BJ (cell line): ENCODE data around the gene TIGD6. TPM values are rescaled to one million over a fixed set of nuclear protein-coding genes. Genes with fewer than 3 reads are reported as not detected.
"Not testable (repeated sequence)": the region's sequence is repeated elsewhere in the genome, so short reads cannot be mapped to it uniquely, and the experiment has no call there.

Experiments
- CTCF ChIA-PET: fragments of 350-600 bp; formaldehyde crosslinking; extraction: SDS; loops from one replicate; lab custom pipeline; 2021; ENCODE audit warnings: antibody characterized with exemption, inconsistent platforms; lab: Yijun Ruan, JAX
- POLR2A ChIA-PET: fragments of 300-600 bp; sonication (Branson Sonifier 250); formaldehyde crosslinking; extraction: SDS; loops from one replicate; lab custom pipeline; 2021; ENCODE audit warnings: antibody characterized with exemption; lab: Charles Lee
- DNase-seq: peaks from one replicate; pipeline ENCODE4 v3.0.0-alpha.2; 2011; ENCODE audit warnings: low read depth
- H3K27me3 ChIP-seq: 2 replicates; pipeline ENCODE4 v1.6.0; 2011; ENCODE audit warnings: low read length; ENCODE audit not compliant: control insufficient read depth, insufficient read depth
- H3K36me3 ChIP-seq: 2 replicates; pipeline ENCODE4 v1.5.1; 2011; ENCODE audit warnings: low read length; ENCODE audit not compliant: control insufficient read depth, insufficient read depth
- H3K4me3 ChIP-seq: 2 replicates; pipeline ENCODE4 v1.5.1; 2011; ENCODE audit warnings: low read depth, mild to moderate bottlenecking, control low read depth, low read length
- polyA plus RNA-seq: library from polyadenylated mRNA; depleted of rRNA; stranded (reverse); fragments of >200 nt; gene quantifications from 2 replicates; pipeline ENCODE4 v1.2.3, GENCODE V29; 2011; rRNA removed
- TF ChIP-seq, protein P1 (sequence below): IDR thresholded peaks from 2 replicates; pipeline ENCODE4 v1.5.1; 2011; ENCODE audit warnings: low read depth, mild to moderate bottlenecking, control low read depth, inconsistent platforms, low read length, moderate library complexity; ENCODE audit not compliant: insufficient read depth

The TIGD6 gene
- polyA plus RNA-seq, 1 experiment, result 4.6 TPM

- no peaks in the 10 kb centered on the region for H3K36me3 ChIP-seq
- no peak within 1 kb of the TSS for H3K4me3 ChIP-seq
- TF ChIP-seq, protein P1, sequence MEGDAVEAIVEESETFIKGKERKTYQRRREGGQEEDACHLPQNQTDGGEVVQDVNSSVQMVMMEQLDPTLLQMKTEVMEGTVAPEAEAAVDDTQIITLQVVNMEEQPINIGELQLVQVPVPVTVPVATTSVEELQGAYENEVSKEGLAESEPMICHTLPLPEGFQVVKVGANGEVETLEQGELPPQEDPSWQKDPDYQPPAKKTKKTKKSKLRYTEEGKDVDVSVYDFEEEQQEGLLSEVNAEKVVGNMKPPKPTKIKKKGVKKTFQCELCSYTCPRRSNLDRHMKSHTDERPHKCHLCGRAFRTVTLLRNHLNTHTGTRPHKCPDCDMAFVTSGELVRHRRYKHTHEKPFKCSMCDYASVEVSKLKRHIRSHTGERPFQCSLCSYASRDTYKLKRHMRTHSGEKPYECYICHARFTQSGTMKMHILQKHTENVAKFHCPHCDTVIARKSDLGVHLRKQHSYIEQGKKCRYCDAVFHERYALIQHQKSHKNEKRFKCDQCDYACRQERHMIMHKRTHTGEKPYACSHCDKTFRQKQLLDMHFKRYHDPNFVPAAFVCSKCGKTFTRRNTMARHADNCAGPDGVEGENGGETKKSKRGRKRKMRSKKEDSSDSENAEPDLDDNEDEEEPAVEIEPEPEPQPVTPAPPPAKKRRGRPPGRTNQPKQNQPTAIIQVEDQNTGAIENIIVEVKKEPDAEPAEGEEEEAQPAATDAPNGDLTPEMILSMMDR, result no peak
- no peak for DNase-seq
- ChIA-PET POLR2A (no interaction called here), CTCF (interaction anchor here (1.0 to 8.4 kb wide), 2 partner anchors 14 to 90 kb away, joined by 3 to 43 read pairs; partner anchors contain the start of gene SLC26A2)
- H3K27me3 ChIP-seq, result no peaks in the 10 kb centered on the region
Measured at GRCh38 chr5:149944666-149945065, 55.8 kb downstream of the TIGD6 start, which contains the start of gene PDE6A. TSS of gene PDE6A (minus strand) at chr5:149944793. CDS start at chr5:149944673, 120 bp downstream.

GRCh38 chr5:149943177-149943949, 57.1 kb downstream of the TIGD6 start:
- CTCF ChIA-PET, result interaction anchor here (1.0 to 8.4 kb wide), 2 partner anchors 15 to 89 kb away, joined by 3 to 43 read pairs; partner anchors contain the start of gene SLC26A2
- H3K36me3 ChIP-seq, H3K27me3 ChIP-seq, POLR2A ChIA-PET, DNase-seq, H3K4me3 ChIP-seq: not testable (repeated sequence)

Other genes with a start within 250 kb of the TIGD6 start
- gene PDE6A, start 55.9 kb downstream of the TIGD6 start, polyA plus RNA-seq, result not detected in 2 replicates
- 3.3 and 7.6 TPM in 2 replicates for gene SLC26A2, start 39.9 kb downstream of the TIGD6 start, polyA plus RNA-seq
- gene HMGXB3, start 85 bp upstream of the TIGD6 start, polyA plus RNA-seq, result 33.4 and 39.0 TPM in 2 replicates
- gene CSF1R, start 85.9 kb upstream of the TIGD6 start, polyA plus RNA-seq, result 0.11 and 0.29 TPM in 2 replicates
- 163 and 276 TPM in 2 replicates for gene PDGFRB, start 155.2 kb upstream of the TIGD6 start, polyA plus RNA-seq
- 0.39 and 0.97 TPM in 2 replicates for gene CDX1, start 166.1 kb upstream of the TIGD6 start, polyA plus RNA-seq
- gene SLC6A7, start 189.4 kb upstream of the TIGD6 start, polyA plus RNA-seq, result not detected in 2 replicates